HepG2 (cell line): Measurements from ENCODE around the gene DDC. TPM values are rescaled to one million over a fixed set of nuclear protein-coding genes. Genes with fewer than 3 reads are reported as not detected.
A peak's percentile ranks its signal among the peaks of the same experiment; 100 is the strongest.

Experiments used
- ESRRA ChIP-seq: sonication (generic); formaldehyde crosslinking; IDR thresholded peaks from 2 replicates; pipeline ENCODE4 v1.5.1; 2020; ENCODE audit warnings: mild to moderate bottlenecking, low read depth, missing genetic modification reagents
- KAT8 ChIP-seq: IDR thresholded peaks from 2 replicates; pipeline ENCODE4 v1.6.1; 2016; ENCODE audit warnings: missing genetic modification reagents, missing compliant biosample characterization
- KDM6A ChIP-seq: IDR thresholded peaks from 2 replicates; pipeline ENCODE4 v1.6.1; 2016; ENCODE audit warnings: low read depth
- NFIB ChIP-seq: sonication (generic); formaldehyde crosslinking; IDR thresholded peaks from 2 replicates; pipeline ENCODE4 v1.9.0; 2021; ENCODE audit warnings: missing genetic modification reagents, mild to moderate bottlenecking, borderline replicate concordance
- NR2F6 ChIP-seq, 2 experiments: IDR thresholded peaks; 2 replicates each; pipeline ENCODE4 v1.6.1; 2016; ENCODE audit warnings: antibody characterized with exemption in 1 of 2, mild to moderate bottlenecking in 1 of 2
- RBAK ChIP-seq: sonication (generic); formaldehyde crosslinking; IDR thresholded peaks from 2 replicates; pipeline ENCODE4 v1.5.1; 2020; ENCODE audit warnings: mild to moderate bottlenecking, missing genetic modification reagents
- RXRB ChIP-seq: IDR thresholded peaks from 2 replicates; pipeline ENCODE4 v1.6.1; 2016; ENCODE audit warnings: borderline replicate concordance, missing genetic modification reagents, missing compliant biosample characterization
- SAP130 ChIP-seq: IDR thresholded peaks from 2 replicates; pipeline ENCODE4 v1.6.1; 2016; ENCODE audit warnings: low read depth
- SRY ChIP-seq: sonication (generic); formaldehyde crosslinking; IDR thresholded peaks from 2 replicates; pipeline ENCODE4 v1.8.0; 2022; ENCODE audit warnings: mild to moderate bottlenecking, missing genetic modification reagents
- ZKSCAN5 ChIP-seq: sonication (generic); formaldehyde crosslinking; IDR thresholded peaks from 2 replicates; pipeline ENCODE4 v1.5.1; 2020; ENCODE audit warnings: mild to moderate bottlenecking, missing genetic modification reagents
- ZNF781 ChIP-seq: sonication (generic); formaldehyde crosslinking; IDR thresholded peaks from 2 replicates; pipeline ENCODE4 v1.5.1; 2020; ENCODE audit warnings: borderline replicate concordance, mild to moderate bottlenecking, missing genetic modification reagents; ENCODE audit errors: not compliant biosample characterization
- polyA plus RNA-seq, 8 experiments: library from polyadenylated mRNA; depleted of rRNA in 3 of 8; stranded (reverse) in 7 of 8; unstranded in 1 of 8; fragments of >200 nt; fragmentation: Illumina TruSeq in 4 of 8; extraction: Trizol in 4 of 8; gene quantifications; 2 replicates each; pipeline versions ENCODE4 v1.2.1 to v1.2.3, GENCODE V29; 2011 to 2016; ENCODE audit warnings: low read depth in 4 of 8, missing spikeins in 1 of 8, mixed read lengths in 1 of 8; ENCODE audit not compliant: insufficient read depth in 1 of 8
- total RNA-seq, 5 experiments: library from RNA; depleted of rRNA; stranded (reverse); fragments of >200 nt; fragmentation: Illumina TruSeq; extraction: Trizol; gene quantifications; 2 replicates each; pipeline ENCODE4 v1.2.3, GENCODE V29; 2016; ENCODE audit warnings: low read depth in 1 of 5
- TF ChIP-seq, protein P1 (sequence below): sonication (generic); formaldehyde crosslinking; IDR thresholded peaks from 2 replicates; pipeline ENCODE4 v1.4.0; 2020; ENCODE audit warnings: missing genetic modification reagents
- TF ChIP-seq, protein P2 (sequence below): sonication (generic); formaldehyde crosslinking; IDR thresholded peaks from 2 replicates; pipeline ENCODE4 v1.5.0; 2020; ENCODE audit warnings: mild to moderate bottlenecking, missing genetic modification reagents, borderline replicate concordance
- TF ChIP-seq, protein P3 (sequence below): sonication (generic); formaldehyde crosslinking; IDR thresholded peaks from 2 replicates; pipeline ENCODE4 v1.9.0; 2021; ENCODE audit warnings: missing genetic modification reagents, borderline replicate concordance
- TF ChIP-seq, protein P4 (sequence below): sonication (generic); formaldehyde crosslinking; IDR thresholded peaks from 2 replicates; pipeline ENCODE4 v1.9.0; 2022; ENCODE audit warnings: missing genetic modification reagents, mild to moderate bottlenecking, borderline replicate concordance
- TF ChIP-seq, protein P5 (sequence below): sonication (generic); IDR thresholded peaks from 2 replicates; pipeline ENCODE4 v1.6.1; 2016; ENCODE audit warnings: low read depth, borderline replicate concordance

Gene DDC
- total and polyA plus RNA-seq, 2 of the 13 experiments (the other 11 are each of a cell fraction or from before 2014, with no cell fraction given) = 11.7 to 93.3 TPM

DNA sequence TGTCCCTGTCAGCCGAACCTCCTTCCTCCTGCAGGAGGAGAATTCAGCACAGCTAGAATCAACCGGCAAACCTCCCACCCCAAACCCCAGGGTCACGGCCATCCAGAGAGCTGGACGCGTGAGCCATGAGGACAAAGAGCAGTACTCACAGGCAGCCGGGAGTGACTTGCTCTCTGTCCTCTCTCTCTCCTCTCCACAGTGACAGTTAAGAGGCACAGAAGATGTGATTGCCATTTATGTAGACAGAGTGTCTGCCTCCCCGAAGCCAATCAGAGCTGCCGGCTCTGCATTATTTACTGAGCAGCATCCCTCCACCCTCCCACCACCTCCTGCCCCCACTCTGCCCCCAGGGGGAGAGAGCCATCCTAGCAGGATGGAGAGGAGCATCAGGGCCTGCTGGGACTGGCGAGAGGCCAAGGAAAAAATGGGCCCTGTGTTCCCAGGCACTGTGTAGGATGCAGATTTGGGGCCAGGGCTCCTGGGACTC lies 4.3 kb downstream of the DDC start (continued):
- peak; percentile 85 for TF ChIP-seq RXRB (CRISPR knock-in tag)
- peak; percentile 77 for TF ChIP-seq SAP130
- TF ChIP-seq NFIB (CRISPR knock-in tag) = no peak
- TF ChIP-seq KDM6A (CRISPR knock-in tag) = no peak
- TF ChIP-seq, protein P1, sequence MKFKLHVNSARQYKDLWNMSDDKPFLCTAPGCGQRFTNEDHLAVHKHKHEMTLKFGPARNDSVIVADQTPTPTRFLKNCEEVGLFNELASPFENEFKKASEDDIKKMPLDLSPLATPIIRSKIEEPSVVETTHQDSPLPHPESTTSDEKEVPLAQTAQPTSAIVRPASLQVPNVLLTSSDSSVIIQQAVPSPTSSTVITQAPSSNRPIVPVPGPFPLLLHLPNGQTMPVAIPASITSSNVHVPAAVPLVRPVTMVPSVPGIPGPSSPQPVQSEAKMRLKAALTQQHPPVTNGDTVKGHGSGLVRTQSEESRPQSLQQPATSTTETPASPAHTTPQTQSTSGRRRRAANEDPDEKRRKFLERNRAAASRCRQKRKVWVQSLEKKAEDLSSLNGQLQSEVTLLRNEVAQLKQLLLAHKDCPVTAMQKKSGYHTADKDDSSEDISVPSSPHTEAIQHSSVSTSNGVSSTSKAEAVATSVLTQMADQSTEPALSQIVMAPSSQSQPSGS (CRISPR knock-in tag) = peak; percentile 49; the same call in 1 of the 2 replicates
- TF ChIP-seq NR2F6 (IDR thresholded peaks at IDR 0.05) = peak; percentile 68; the same call in 1 of the 2 replicates
- TF ChIP-seq NR2F6 (CRISPR knock-in tag; IDR thresholded peaks at IDR 0.05) = peak; percentile 93
- TF ChIP-seq ZKSCAN5 = no peak
- no peak; the same call in 1 of the 2 replicates for TF ChIP-seq SRY (CRISPR knock-in tag)
- TF ChIP-seq, protein P2, sequence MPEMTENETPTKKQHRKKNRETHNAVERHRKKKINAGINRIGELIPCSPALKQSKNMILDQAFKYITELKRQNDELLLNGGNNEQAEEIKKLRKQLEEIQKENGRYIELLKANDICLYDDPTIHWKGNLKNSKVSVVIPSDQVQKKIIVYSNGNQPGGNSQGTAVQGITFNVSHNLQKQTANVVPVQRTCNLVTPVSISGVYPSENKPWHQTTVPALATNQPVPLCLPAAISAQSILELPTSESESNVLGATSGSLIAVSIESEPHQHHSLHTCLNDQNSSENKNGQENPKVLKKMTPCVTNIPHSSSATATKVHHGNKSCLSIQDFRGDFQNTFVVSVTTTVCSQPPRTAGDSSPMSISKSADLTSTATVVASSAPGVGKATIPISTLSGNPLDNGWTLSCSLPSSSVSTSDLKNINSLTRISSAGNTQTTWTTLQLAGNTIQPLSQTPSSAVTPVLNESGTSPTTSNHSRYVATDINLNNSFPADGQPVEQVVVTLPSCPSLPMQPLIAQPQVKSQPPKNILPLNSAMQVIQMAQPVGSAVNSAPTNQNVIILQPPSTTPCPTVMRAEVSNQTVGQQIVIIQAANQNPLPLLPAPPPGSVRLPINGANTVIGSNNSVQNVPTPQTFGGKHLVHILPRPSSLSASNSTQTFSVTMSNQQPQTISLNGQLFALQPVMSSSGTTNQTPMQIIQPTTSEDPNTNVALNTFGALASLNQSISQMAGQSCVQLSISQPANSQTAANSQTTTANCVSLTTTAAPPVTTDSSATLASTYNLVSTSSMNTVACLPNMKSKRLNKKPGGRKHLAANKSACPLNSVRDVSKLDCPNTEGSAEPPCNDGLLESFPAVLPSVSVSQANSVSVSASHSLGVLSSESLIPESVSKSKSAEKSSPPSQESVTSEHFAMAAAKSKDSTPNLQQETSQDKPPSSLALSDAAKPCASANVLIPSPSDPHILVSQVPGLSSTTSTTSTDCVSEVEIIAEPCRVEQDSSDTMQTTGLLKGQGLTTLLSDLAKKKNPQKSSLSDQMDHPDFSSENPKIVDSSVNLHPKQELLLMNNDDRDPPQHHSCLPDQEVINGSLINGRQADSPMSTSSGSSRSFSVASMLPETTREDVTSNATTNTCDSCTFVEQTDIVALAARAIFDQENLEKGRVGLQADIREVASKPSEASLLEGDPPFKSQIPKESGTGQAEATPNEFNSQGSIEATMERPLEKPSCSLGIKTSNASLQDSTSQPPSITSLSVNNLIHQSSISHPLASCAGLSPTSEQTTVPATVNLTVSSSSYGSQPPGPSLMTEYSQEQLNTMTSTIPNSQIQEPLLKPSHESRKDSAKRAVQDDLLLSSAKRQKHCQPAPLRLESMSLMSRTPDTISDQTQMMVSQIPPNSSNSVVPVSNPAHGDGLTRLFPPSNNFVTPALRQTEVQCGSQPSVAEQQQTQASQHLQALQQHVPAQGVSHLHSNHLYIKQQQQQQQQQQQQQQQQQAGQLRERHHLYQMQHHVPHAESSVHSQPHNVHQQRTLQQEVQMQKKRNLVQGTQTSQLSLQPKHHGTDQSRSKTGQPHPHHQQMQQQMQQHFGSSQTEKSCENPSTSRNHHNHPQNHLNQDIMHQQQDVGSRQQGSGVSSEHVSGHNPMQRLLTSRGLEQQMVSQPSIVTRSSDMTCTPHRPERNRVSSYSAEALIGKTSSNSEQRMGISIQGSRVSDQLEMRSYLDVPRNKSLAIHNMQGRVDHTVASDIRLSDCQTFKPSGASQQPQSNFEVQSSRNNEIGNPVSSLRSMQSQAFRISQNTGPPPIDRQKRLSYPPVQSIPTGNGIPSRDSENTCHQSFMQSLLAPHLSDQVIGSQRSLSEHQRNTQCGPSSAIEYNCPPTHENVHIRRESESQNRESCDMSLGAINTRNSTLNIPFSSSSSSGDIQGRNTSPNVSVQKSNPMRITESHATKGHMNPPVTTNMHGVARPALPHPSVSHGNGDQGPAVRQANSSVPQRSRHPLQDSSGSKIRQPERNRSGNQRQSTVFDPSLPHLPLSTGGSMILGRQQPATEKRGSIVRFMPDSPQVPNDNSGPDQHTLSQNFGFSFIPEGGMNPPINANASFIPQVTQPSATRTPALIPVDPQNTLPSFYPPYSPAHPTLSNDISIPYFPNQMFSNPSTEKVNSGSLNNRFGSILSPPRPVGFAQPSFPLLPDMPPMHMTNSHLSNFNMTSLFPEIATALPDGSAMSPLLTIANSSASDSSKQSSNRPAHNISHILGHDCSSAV = no peak
- TF ChIP-seq, protein P3, sequence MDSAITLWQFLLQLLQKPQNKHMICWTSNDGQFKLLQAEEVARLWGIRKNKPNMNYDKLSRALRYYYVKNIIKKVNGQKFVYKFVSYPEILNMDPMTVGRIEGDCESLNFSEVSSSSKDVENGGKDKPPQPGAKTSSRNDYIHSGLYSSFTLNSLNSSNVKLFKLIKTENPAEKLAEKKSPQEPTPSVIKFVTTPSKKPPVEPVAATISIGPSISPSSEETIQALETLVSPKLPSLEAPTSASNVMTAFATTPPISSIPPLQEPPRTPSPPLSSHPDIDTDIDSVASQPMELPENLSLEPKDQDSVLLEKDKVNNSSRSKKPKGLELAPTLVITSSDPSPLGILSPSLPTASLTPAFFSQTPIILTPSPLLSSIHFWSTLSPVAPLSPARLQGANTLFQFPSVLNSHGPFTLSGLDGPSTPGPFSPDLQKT = no peak
- no peak for TF ChIP-seq RBAK (CRISPR knock-in tag)
- peak; percentile 67; the same call in 1 of the 2 replicates for TF ChIP-seq ESRRA (CRISPR knock-in tag)
- TF ChIP-seq, protein P4, sequence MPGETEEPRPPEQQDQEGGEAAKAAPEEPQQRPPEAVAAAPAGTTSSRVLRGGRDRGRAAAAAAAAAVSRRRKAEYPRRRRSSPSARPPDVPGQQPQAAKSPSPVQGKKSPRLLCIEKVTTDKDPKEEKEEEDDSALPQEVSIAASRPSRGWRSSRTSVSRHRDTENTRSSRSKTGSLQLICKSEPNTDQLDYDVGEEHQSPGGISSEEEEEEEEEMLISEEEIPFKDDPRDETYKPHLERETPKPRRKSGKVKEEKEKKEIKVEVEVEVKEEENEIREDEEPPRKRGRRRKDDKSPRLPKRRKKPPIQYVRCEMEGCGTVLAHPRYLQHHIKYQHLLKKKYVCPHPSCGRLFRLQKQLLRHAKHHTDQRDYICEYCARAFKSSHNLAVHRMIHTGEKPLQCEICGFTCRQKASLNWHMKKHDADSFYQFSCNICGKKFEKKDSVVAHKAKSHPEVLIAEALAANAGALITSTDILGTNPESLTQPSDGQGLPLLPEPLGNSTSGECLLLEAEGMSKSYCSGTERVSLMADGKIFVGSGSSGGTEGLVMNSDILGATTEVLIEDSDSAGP (CRISPR knock-in tag) = peak; percentile 26; the same call in 1 of the 2 replicates
- TF ChIP-seq ZNF781 = no peak
- no peak for TF ChIP-seq KAT8 (CRISPR knock-in tag)
- TF ChIP-seq, protein P5, sequence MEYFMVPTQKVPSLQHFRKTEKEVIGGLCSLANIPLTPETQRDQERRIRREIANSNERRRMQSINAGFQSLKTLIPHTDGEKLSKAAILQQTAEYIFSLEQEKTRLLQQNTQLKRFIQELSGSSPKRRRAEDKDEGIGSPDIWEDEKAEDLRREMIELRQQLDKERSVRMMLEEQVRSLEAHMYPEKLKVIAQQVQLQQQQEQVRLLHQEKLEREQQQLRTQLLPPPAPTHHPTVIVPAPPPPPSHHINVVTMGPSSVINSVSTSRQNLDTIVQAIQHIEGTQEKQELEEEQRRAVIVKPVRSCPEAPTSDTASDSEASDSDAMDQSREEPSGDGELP = peak; percentile 66; the same call in 1 of the 2 replicates
